A549 (cell line): Measurements from ENCODE around the gene TMEM41A. TPM values are rescaled to one million over a fixed set of nuclear protein-coding genes. Genes with fewer than 3 reads are reported as not detected.

Source experiments
- ATAC-seq, 2 experiments: fragments of 200-7000 bp in 1 of 2; fragments of >200 bp in 1 of 2; cut with Nextera tagmentation in 1 of 2; cut with Tn5 transposase in 1 of 2; 3 replicates each; pipeline versions ENCODE4 v1.8.0 to v1.9.1; 2018 to 2020; ENCODE audit warnings: mild to moderate bottlenecking in 1 of 2, moderate library complexity in 1 of 2
- CTCF ChIA-PET: fragments of 300-600 bp; sonication (Branson Sonifier 250); formaldehyde crosslinking; extraction: SDS; loops from one replicate; lab custom pipeline; 2021; ENCODE audit warnings: antibody characterized with exemption, inconsistent platforms; lab: Yijun Ruan, JAX
- POLR2A ChIA-PET: fragments of 350-600 bp; formaldehyde crosslinking; extraction: SDS; loops from one replicate; lab custom pipeline; 2021; ENCODE audit warnings: antibody characterized with exemption, inconsistent platforms; lab: Yijun Ruan, JAX
- DNase-seq, 2 experiments: peaks; one replicate each; pipeline versions ENCODE4 v3.0.0 to v3.0.0-alpha.2; 2011 to 2016; ENCODE audit warnings: low read depth in 1 of 2, low spot score in 1 of 2
- FAIRE-seq: peaks from 2 replicates; lab custom pipeline; 2011; peaks lifted over from hg19 to GRCh38; lab: Jason Lieb, UNC
- H3K27ac ChIP-seq, 2 experiments: fragments of >200 bp; sonication (Bioruptor Twin); formaldehyde crosslinking; 3 replicates each; pipeline ENCODE4 v1.5.1; 2016 to 2017
- H3K4me1 ChIP-seq: fragments of >200 bp; sonication (Bioruptor Twin); formaldehyde crosslinking; 3 replicates; pipeline ENCODE4 v1.6.1; 2016
- H3K4me2 ChIP-seq: fragments of >200 bp; sonication (Bioruptor Twin); formaldehyde crosslinking; 3 replicates; pipeline ENCODE4 v1.6.1; 2016
- H3K4me3 ChIP-seq: fragments of >200 bp; sonication (Bioruptor Twin); formaldehyde crosslinking; 3 replicates; pipeline ENCODE4 v1.5.1; 2016
- H3K9me3 ChIP-seq: fragments of >200 bp; sonication (Bioruptor Twin); formaldehyde crosslinking; 3 replicates; pipeline ENCODE4 v1.6.1; 2016
- ATOH8 ChIP-seq: fragments of 250-450 bp; sonication (Bioruptor Pico); IDR thresholded peaks from 2 replicates; pipeline ENCODE4 v1.5.0; 2020; ENCODE audit warnings: low read depth, mild to moderate bottlenecking, moderate library complexity
- BCL3 ChIP-seq: fragments of >200 bp; sonication (Bioruptor Twin); formaldehyde crosslinking; IDR thresholded peaks from 3 replicates; pipeline ENCODE4 v1.6.1; 2016
- CBX8 ChIP-seq: fragments of 200-600 bp; sonication (generic); IDR thresholded peaks from 2 replicates; pipeline ENCODE4 v1.6.1; 2016
- CEBPB ChIP-seq, 2 experiments: fragments of >200 bp in 1 of 2; sonication (Bioruptor Twin) in 1 of 2; formaldehyde crosslinking in 1 of 2; IDR thresholded peaks; 2 replicates each; pipeline ENCODE4 v1.6.1; 2012 to 2016
- CHD2 ChIP-seq: fragments of 150-350 bp; IDR thresholded peaks from 2 replicates; pipeline ENCODE4 v1.6.1; 2014; ENCODE audit warnings: low read length; ENCODE audit not compliant: partially characterized antibody
- E2F6 ChIP-seq: IDR thresholded peaks from 2 replicates; pipeline ENCODE4 v1.6.1; 2012; ENCODE audit warnings: low read depth, borderline replicate concordance
- EHF ChIP-seq: fragments of 250-450 bp; sonication (Bioruptor Pico); IDR thresholded peaks from 2 replicates; pipeline ENCODE4 v1.5.0; 2020; ENCODE audit warnings: mild to moderate bottlenecking
- ELK1 ChIP-seq: fragments of 150-350 bp; IDR thresholded peaks from 2 replicates; pipeline ENCODE4 v1.6.1; 2014; ENCODE audit warnings: low read depth, mild to moderate bottlenecking, low read length
- EP300 ChIP-seq, 2 experiments: fragments of >200 bp; sonication (Bioruptor Twin); formaldehyde crosslinking; IDR thresholded peaks; 2 replicates in 1 of 2; 3 replicates in 1 of 2; pipeline ENCODE4 v1.6.1; 2016 to 2017
- ESRRA ChIP-seq: fragments of 150-350 bp; IDR thresholded peaks from 2 replicates; pipeline ENCODE4 v1.6.1; 2014; ENCODE audit warnings: mild to moderate bottlenecking, low read length, borderline replicate concordance
- FOSL2 ChIP-seq, 2 experiments: fragments of 450-650 bp in 1 of 2; fragments of >200 bp in 1 of 2; sonication (Bioruptor Twin) in 1 of 2; formaldehyde crosslinking; IDR thresholded peaks; 2 replicates each; pipeline versions ENCODE4 v1.5.0 to v1.6.1; 2016 to 2020; ENCODE audit warnings: mild to moderate bottlenecking in 1 of 2, moderate library complexity in 1 of 2
- HES2 ChIP-seq: fragments of >200 bp; sonication (Bioruptor Twin); formaldehyde crosslinking; IDR thresholded peaks from 2 replicates; pipeline ENCODE4 v1.6.1; 2016
- HEYL ChIP-seq: fragments of 250-450 bp; sonication (Bioruptor Pico); IDR thresholded peaks from 2 replicates; pipeline ENCODE4 v1.8.0; 2021; ENCODE audit warnings: mild to moderate bottlenecking, moderate library complexity
- JUNB ChIP-seq: fragments of >200 bp; sonication (Bioruptor Twin); formaldehyde crosslinking; IDR thresholded peaks from 2 replicates; pipeline ENCODE4 v1.6.1; 2016
- KDM5A ChIP-seq: fragments of 200-600 bp; sonication (generic); IDR thresholded peaks from 2 replicates; pipeline ENCODE4 v1.6.1; 2016; ENCODE audit warnings: antibody characterized with exemption, mild to moderate bottlenecking
- MYC ChIP-seq: IDR thresholded peaks from 2 replicates; pipeline ENCODE4 v1.6.1; 2012; ENCODE audit warnings: mild to moderate bottlenecking, inconsistent platforms, low read length, improper control_type of control experiment, borderline replicate concordance
- NPAS2 ChIP-seq: fragments of 250-450 bp; sonication (Bioruptor Pico); IDR thresholded peaks from 2 replicates; pipeline ENCODE4 v1.8.0; 2022; ENCODE audit warnings: mild to moderate bottlenecking, moderate library complexity, borderline replicate concordance
- PBX3 ChIP-seq: IDR thresholded peaks from 2 replicates; pipeline ENCODE4 v1.6.1; 2012
- POLR2A ChIP-seq: IDR thresholded peaks from 2 replicates; pipeline ENCODE4 v1.6.1; 2012; ENCODE audit warnings: mild to moderate bottlenecking, low read length
- RAD21 ChIP-seq, 2 experiments: fragments of >200 bp in 1 of 2; sonication (Bioruptor Twin) in 1 of 2; formaldehyde crosslinking in 1 of 2; IDR thresholded peaks in 1 of 2; conservative IDR thresholded peaks in 1 of 2; 2 replicates in 1 of 2; 3 replicates in 1 of 2; pipeline ENCODE4 v1.6.1; 2012 to 2018; ENCODE audit warnings: inconsistent platforms in 1 of 2
- RARB ChIP-seq: fragments of 250-450 bp; sonication (Bioruptor Pico); IDR thresholded peaks from 2 replicates; pipeline ENCODE4 v1.8.0; 2021; ENCODE audit warnings: mild to moderate bottlenecking, moderate library complexity
- RNF2 ChIP-seq: fragments of 200-600 bp; sonication (generic); IDR thresholded peaks from 2 replicates; pipeline ENCODE4 v1.6.1; 2016; ENCODE audit warnings: low read depth, mild to moderate bottlenecking, antibody characterized with exemption, moderate library complexity, borderline replicate concordance
- SMC3 ChIP-seq: fragments of >200 bp; sonication (Bioruptor Twin); formaldehyde crosslinking; IDR thresholded peaks from 3 replicates; pipeline ENCODE4 v1.6.1; 2018; ENCODE audit warnings: inconsistent platforms
- SREBF2 ChIP-seq: fragments of 450-650 bp; IDR thresholded peaks from 2 replicates; pipeline ENCODE4 v1.6.1; 2014; ENCODE audit warnings: mild to moderate bottlenecking, moderate library complexity
- USF2 ChIP-seq: fragments of 450-650 bp; IDR thresholded peaks from 2 replicates; pipeline ENCODE4 v1.6.1; 2014; ENCODE audit warnings: antibody characterized with exemption
- ZC3H11A ChIP-seq: fragments of 450-650 bp; IDR thresholded peaks from 2 replicates; pipeline ENCODE4 v1.6.1; 2014; ENCODE audit warnings: antibody characterized with exemption, mild to moderate bottlenecking
- ZFP36 ChIP-seq: fragments of 450-650 bp; IDR thresholded peaks from 2 replicates; pipeline ENCODE4 v1.6.1; 2014; ENCODE audit warnings: borderline replicate concordance; ENCODE audit not compliant: partially characterized antibody
- ZSCAN20 ChIP-seq: fragments of 250-450 bp; sonication (Bioruptor Pico); IDR thresholded peaks from 2 replicates; pipeline ENCODE4 v1.8.0; 2022; ENCODE audit warnings: mild to moderate bottlenecking, moderate library complexity
- whole genome bisulfite sequencing: methylation state at CpG from one replicate; pipeline ENCODE4 v1.1.6; 2017; ENCODE audit errors: missing lambda C conversion rate; 5-methylcytosine and 5-hydroxymethylcytosine counted together
- polyA plus RNA-seq, 4 experiments: library from polyadenylated mRNA; depleted of rRNA in 3 of 4; stranded (reverse); fragments of >200 nt; fragmentation: RNase III in 1 of 4; extraction: RNeasy Plus Mini Kit Qiagen cat#74134 plus additional on column Dnase treatment in 1 of 4; gene quantifications; 2 replicates in 3 of 4; 3 replicates in 1 of 4; pipeline ENCODE4 v1.2.3, GENCODE V29; 2011 to 2017

Gene TMEM41A
- polyA plus RNA-seq, 2 of the 4 experiments (the other 2 are of a cell fraction) = 16.6 to 31.3 TPM

GRCh38 chr3:185539934-185540333 lies 41.1 kb upstream of the TMEM41A start:
- Histone ChIP-seq H3K4me1 (peaks cover 26% of the 10 kb centered on the region), H3K9me3 (no peaks in the 10 kb centered on the region), H3K27ac (peak overlapping the region; percentile 42 to 73; a peak in 5 of 6 replicates), H3K4me3 (no peak overlapping the region), H3K4me2 (no peak overlapping the region)
- ChIA-PET CTCF (interaction anchor here (1.0 kb wide), 1 partner anchor 19 kb away, joined by 3 read pairs; no protein-coding TSS in a partner anchor), POLR2A (no interaction called here)
- TF ChIP-seq ZC3H11A (no peak), USF2 (no peak), FOSL2 (IDR thresholded peaks at IDR 0.05) (no peak), FOSL2 (CRISPR knock-in tag; IDR thresholded peaks at IDR 0.05) (no peak), EHF (CRISPR knock-in tag) (no peak), HEYL (CRISPR knock-in tag) (no peak), NPAS2 (CRISPR knock-in tag) (no peak), KDM5A (no peak), ZFP36 (no peak), POLR2A (no peak), ESRRA (no peak), ZSCAN20 (CRISPR knock-in tag) (no peak), RAD21 (conservative IDR thresholded peaks at IDR 0.05 in 1 of 2, IDR thresholded peaks at IDR 0.05 in 1 of 2) (no peak), SREBF2 (no peak), CBX8 (no peak), RNF2 (no peak)
- no peak for DNase-seq
- 93% methylated on average over 2 of the region's 2 CpGs for WGBS
- no peak for ATAC-seq
- no peak for FAIRE-seq

- Histone ChIP-seq H3K4me1 (peaks cover 25% of the 10 kb centered on the region), H3K4me2 (peak overlapping the region; percentile 67), H3K4me3 (no peak overlapping the region), H3K9me3 (no peaks in the 10 kb centered on the region), H3K27ac (peak overlapping the region; percentile 95 to 96)
- peak; percentile 82 to 98 for DNase-seq
- peak; percentile 98 to 100 for ATAC-seq
- 4% methylated on average over 9 of the region's 9 CpGs for WGBS
- ChIA-PET CTCF (interaction anchor here (1.1 kb wide), 1 partner anchor 77 kb away, joined by 4 read pairs; no protein-coding TSS in a partner anchor), POLR2A (interaction anchor here (0.8 kb wide), 1 partner anchor 16 kb away, joined by 4 read pairs; no protein-coding TSS in a partner anchor)
- FAIRE-seq = no peak
- peak; percentile 84 to 87; a peak in 4 of 5 replicates for TF ChIP-seq EP300 (IDR thresholded peaks at IDR 0.05)
- TF ChIP-seq SMC3 = peak; percentile 2; the same call in 1 of the 3 replicates
- peak; percentile 88 for TF ChIP-seq HES2
- TF ChIP-seq MYC = peak; percentile 87
- no peak for TF ChIP-seq CHD2
- TF ChIP-seq E2F6 = peak; percentile 84; the same call in 1 of the 2 replicates
- no peak for TF ChIP-seq ZFP36
- TF ChIP-seq BCL3 = peak; percentile 85
- peak; percentile 24; the same call in 1 of the 2 replicates for TF ChIP-seq ATOH8 (CRISPR knock-in tag)
- TF ChIP-seq RAD21 (conservative IDR thresholded peaks at IDR 0.05 in 1 of 2, IDR thresholded peaks at IDR 0.05 in 1 of 2) = peak; percentile 19 to 41; a peak in 3 of 5 replicates
- peak; percentile 97 to 99 for TF ChIP-seq CEBPB (IDR thresholded peaks at IDR 0.05)
- no peak; the same call in 1 of the 2 replicates for TF ChIP-seq PBX3
- TF ChIP-seq JUNB = peak; percentile 93
- TF ChIP-seq RARB (CRISPR knock-in tag) = no peak
- no peak for TF ChIP-seq ELK1
Measured at GRCh38 chr3:185537369-185537970, 38.6 kb upstream of the TMEM41A start.
